Pancreas (tissue), 10 donors: ENCODE data around the gene GNMT. TPM values are rescaled to one million over a fixed set of nuclear protein-coding genes. Genes with fewer than 3 reads are reported as not detected.

Source experiments
- ATAC-seq, 4 donors: fragments of 200-7000 bp; cut with Tn5 transposase; one replicate each; pipeline versions ENCODE4 v1.8.0 to v1.9.1; 2020; ENCODE audit warnings: mild to moderate bottlenecking in 4 of 4, moderate library complexity in 4 of 4
- DNase-seq, 6 donors: peaks; one replicate each; pipeline ENCODE4 v3.0.0-alpha.2; 2020
- FAIRE-seq: peaks from 2 replicates; lab custom pipeline; 2012; peaks lifted over from hg19 to GRCh38; lab: Jason Lieb, UNC
- H3K27ac ChIP-seq, 4 donors: fragments of 200-600 bp; sonication (generic); 1 replicate in 3 of 4; 2 replicates in 1 of 4; pipeline versions ENCODE4 v1.5.0 to v1.8.0; 2020
- H3K27me3 ChIP-seq, 4 donors: fragments of 200-600 bp; one replicate each; pipeline ENCODE4 v1.8.0; 2021
- H3K36me3 ChIP-seq, 3 donors: fragments of 200-600 bp; sonication (generic) in 1 of 3; one replicate each; pipeline versions ENCODE4 v1.5.0 to v1.8.0; 2020 to 2021
- H3K4me1 ChIP-seq, 3 donors: fragments of 200-600 bp; one replicate each; pipeline ENCODE4 v1.8.0; 2021
- H3K4me3 ChIP-seq, 4 donors: fragments of 200-600 bp; sonication (generic) in 2 of 4; one replicate each; pipeline versions ENCODE4 v1.5.0 to v1.8.0; 2020 to 2021
- H3K9me3 ChIP-seq, 4 donors: fragments of 200-600 bp; one replicate each; pipeline ENCODE4 v1.8.0; 2021
- WGBS, 2 donors: extraction: QIAGEN DNeasy Blood & Tissue Kit; methylation state at CpG; one replicate each; pipeline ENCODE4 v1.1.7; 2013; 5-methylcytosine and 5-hydroxymethylcytosine counted together
- intact Hi-C, 3 donors: fragments of 100-400 bp; cut with DNase I; formaldehyde crosslinking; loops; one replicate each; pipeline versions ENCODE4 v1.11.1 to v1.14.2; 2022
- polyA plus RNA-seq, 2 donors: library from polyadenylated mRNA; stranded (reverse); fragments of 200-250 nt; gene quantifications; one replicate each; pipeline ENCODE4 v1.2.3, GENCODE V29; 2013
- total RNA-seq, 6 donors: library from RNA; stranded (reverse); fragmentation: NEBNext Ultra II Directional in 4 of 6; extraction: Animal tissue kit (Norgen Biotek cat#: 25700) in 4 of 6; gene quantifications; one replicate each; pipeline versions ENCODE4 v1.2.1 to v1.2.4, GENCODE V29; 2021 to 2023
- TF ChIP-seq, protein P1 (sequence below), 4 donors: fragments of 200-600 bp; sonication (generic) in 3 of 4; IDR thresholded peaks; one replicate each; pipeline versions ENCODE4 v1.5.0 to v1.8.0; 2021; ENCODE audit warnings: antibody characterized with exemption in 4 of 4
- donor health status: healthy with polysubstance abuse.
- donor health status: DM: no; HTN: no; CAD: no; lungs with moderate emphysema.
- donor health status: DM: no; HTN: no; CAD: no.
- donor health status: control.
- donor health status: control.
- donor health status: Bipolar disorder and iron deficiency.
- donor health status: DM: yes; HTN: yes; CAD: no.
- donor health status: DM: no; HTN: no; CAD: no.
- donor health status: DM: no; HTN: no; CAD: no.
- donor health status: DM: yes; HTN: yes; CAD: no.

Gene GNMT
- total and polyA plus RNA-seq, 8 donors = 19.0 to 443 (median 102) TPM

DNA sequence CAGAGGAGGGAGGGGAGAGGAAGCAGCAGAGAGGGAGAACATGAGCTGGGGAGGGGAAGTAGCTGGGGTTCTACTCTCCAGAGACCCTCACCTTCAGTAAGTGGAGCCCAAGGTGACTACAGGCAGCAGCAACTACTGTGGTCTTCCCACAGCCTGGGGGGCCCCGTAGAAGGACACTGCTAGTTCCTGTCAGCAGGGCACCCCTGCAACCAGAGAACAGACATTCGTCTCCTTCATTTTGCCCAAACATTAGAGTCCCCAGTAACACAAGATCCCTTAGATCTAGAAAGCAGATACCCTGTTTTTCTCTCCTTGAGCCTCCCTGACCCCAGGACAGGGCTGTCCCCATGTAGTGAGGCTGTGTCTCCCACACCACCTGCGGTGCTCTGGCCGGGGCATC is 8.2 kb downstream of the GNMT start:
- no peak overlapping the region for H3K4me3 ChIP-seq
- ATAC-seq (peak in 2 of 4 donors; percentile 7 to 10), DNase-seq (peak in 1 of 6 donors; percentile 56), FAIRE-seq (no peak)
- H3K27ac ChIP-seq = no peak overlapping the region
- TF ChIP-seq, protein P1, sequence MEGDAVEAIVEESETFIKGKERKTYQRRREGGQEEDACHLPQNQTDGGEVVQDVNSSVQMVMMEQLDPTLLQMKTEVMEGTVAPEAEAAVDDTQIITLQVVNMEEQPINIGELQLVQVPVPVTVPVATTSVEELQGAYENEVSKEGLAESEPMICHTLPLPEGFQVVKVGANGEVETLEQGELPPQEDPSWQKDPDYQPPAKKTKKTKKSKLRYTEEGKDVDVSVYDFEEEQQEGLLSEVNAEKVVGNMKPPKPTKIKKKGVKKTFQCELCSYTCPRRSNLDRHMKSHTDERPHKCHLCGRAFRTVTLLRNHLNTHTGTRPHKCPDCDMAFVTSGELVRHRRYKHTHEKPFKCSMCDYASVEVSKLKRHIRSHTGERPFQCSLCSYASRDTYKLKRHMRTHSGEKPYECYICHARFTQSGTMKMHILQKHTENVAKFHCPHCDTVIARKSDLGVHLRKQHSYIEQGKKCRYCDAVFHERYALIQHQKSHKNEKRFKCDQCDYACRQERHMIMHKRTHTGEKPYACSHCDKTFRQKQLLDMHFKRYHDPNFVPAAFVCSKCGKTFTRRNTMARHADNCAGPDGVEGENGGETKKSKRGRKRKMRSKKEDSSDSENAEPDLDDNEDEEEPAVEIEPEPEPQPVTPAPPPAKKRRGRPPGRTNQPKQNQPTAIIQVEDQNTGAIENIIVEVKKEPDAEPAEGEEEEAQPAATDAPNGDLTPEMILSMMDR (IDR thresholded peaks at IDR 0.05) = no peak
- peaks cover 0 to 30% (median 9%) of the 10 kb centered on the region in 3 donors for H3K36me3 ChIP-seq
- intact Hi-C loops = no loop called here
- H3K9me3 ChIP-seq = no peaks in the 10 kb centered on the region
- 62 to 67% methylated on average over 4 of the region's 4 CpGs for WGBS, 2 donors
- no peaks in the 10 kb centered on the region for H3K4me1 ChIP-seq
- no peaks in the 10 kb centered on the region for H3K27me3 ChIP-seq

DNA sequence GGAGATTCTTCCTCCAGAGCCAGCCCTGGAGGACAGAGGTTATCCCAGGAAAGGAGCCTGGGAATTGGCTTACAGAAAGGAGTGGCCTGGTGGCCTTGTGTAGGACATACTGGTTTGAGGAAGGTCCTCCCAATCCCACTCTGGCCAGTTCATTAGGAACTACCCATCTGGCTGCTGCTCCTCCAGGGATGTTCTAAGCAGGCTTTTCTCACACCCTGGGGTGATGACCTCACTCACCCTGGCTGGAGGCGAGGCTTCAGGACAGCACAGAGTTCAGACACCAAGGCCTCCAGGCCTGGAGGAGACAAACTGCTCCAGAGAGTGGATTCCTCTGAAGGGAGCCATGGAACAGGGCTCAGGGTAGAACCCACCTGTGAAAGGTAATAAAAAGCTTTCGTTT is 8.9 kb downstream of the GNMT start:
- no peak overlapping the region for H3K4me3 ChIP-seq
- H3K36me3 ChIP-seq = peaks cover 0 to 23% (median 5%) of the 10 kb centered on the region in 3 donors
- DNase-seq = peak in 1 of 6 donors; percentile 70
- no peaks in the 10 kb centered on the region for H3K4me1 ChIP-seq
- TF ChIP-seq, protein P1 (IDR thresholded peaks at IDR 0.05) = no peak
- H3K27me3 ChIP-seq = no peaks in the 10 kb centered on the region
- no peak overlapping the region for H3K27ac ChIP-seq
- no peaks in the 10 kb centered on the region for H3K9me3 ChIP-seq
- no peak for FAIRE-seq
- intact Hi-C loops = no loop called here
- WGBS, 2 donors = 75 to 87% methylated on average over 2 of the region's 2 CpGs
- peak in 3 of 4 donors; percentile 12 to 35 (median 21) for ATAC-seq

DNA sequence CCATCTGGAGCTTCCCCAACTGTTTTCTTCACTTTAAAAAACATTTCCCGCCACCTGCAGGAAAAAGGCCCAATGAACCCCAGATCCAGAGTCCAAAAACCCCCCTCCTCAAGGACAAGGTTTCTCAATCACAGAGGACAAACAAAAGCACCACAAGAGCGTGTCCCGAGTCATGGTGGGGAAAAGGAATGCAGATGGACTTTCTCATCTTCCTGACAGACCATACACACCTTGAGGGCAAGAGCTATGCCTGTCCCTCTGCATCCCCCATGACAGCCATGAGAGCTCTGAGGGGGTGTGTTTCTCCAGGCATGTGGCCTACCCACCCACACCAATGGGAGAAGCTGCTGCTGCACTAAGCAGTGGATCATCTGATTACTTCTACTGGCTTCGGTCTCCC is 9.4 kb downstream of the GNMT start:
- H3K4me1 ChIP-seq = no peaks in the 10 kb centered on the region
- no peak for FAIRE-seq
- intact Hi-C loops = no loop called here
- peaks cover 0 to 18% (median 5%) of the 10 kb centered on the region in 3 donors for H3K36me3 ChIP-seq
- 59 to 71% methylated on average over 4 of the region's 4 CpGs for WGBS, 2 donors
- H3K9me3 ChIP-seq = no peaks in the 10 kb centered on the region
- peak in 1 of 4 donors; percentile 4 for ATAC-seq
- no peak overlapping the region for H3K4me3 ChIP-seq
- DNase-seq = peak in 1 of 6 donors; percentile 53
- no peak overlapping the region for H3K27ac ChIP-seq
- H3K27me3 ChIP-seq = no peaks in the 10 kb centered on the region
- TF ChIP-seq, protein P1 (IDR thresholded peaks at IDR 0.05) = no peak

DNA sequence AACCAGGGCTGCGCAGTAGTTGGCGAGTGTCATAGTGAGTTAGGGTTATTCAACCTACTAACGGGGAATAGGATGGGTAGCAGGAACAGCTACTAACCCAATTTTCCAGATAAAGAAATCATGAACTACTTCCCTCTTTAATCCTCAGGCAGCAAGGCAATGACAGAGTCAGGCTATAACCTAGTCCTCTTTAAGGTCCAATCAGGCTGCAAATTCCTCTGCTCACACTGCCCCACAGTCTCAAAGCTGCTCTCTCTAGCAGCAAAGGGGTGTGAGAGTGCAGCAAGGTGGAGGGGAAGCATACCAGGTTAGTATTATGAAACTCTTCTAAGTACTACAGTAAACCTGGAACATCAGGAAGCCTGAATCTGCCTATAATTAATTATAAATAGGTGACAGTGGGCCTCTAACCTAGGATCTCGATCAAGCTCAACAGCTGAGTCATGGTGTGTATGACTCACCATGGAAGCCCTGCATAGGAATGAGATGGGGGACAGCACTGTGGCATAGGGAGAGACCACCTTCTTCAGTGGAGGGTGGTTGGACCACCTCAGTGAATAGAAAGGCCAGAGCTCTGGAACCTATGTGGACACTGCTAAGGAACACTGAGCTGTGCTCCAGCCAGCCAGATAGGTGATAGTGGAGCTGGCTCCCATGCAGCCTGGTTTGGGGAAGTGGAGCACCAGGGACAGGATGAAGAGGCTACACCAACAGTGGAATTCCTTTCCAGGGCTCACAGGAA is 10.5 kb downstream of the GNMT start:
- Histone ChIP-seq H3K4me1 (no peaks in the 10 kb centered on the region), H3K9me3 (no peaks in the 10 kb centered on the region), H3K27me3 (no peaks in the 10 kb centered on the region), H3K27ac (no peak overlapping the region), H3K4me3 (no peak overlapping the region), H3K36me3 (peaks cover 0 to 7% (median 4%) of the 10 kb centered on the region in 3 donors)
- DNase-seq = no peak
- TF ChIP-seq, protein P1 (IDR thresholded peaks at IDR 0.05) = no peak
- peak in 2 of 4 donors; percentile 55 to 57 for ATAC-seq
- FAIRE-seq = no peak
- intact Hi-C loops = no loop called here
- 57 to 73% methylated on average over 4 of the region's 4 CpGs for WGBS, 2 donors

DNA sequence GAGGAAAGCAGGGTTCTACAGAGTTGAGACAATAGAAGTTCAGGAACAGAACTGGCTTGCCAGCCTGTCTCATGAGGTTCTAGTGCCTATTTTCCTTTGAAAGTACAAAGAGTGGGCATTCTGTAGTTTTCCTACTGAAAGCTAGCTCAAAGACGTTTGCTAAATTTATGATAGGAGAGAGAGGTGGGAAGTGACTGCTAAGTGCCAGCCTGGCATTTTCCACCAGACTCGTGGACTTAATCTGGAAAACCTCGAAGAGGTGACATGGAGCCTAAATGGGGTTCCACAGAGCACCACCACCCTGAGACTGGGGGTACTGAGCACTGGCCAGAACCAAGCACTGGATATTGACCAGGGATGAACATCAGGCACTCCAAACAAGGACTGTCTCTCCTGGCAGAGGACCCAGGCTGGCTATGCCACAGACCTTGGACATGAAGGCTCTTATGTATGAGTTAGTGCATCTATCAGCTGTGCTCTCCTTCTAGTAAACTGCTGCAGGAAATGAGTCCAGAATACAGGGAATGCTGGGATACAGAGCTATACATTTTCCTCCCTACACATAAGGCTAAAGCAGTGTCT is 11.3 kb downstream of the GNMT start:
- Histone ChIP-seq H3K27me3 (no peaks in the 10 kb centered on the region), H3K4me3 (no peak overlapping the region), H3K4me1 (peaks cover 0 to 1% (median 0%) of the 10 kb centered on the region in 3 donors), H3K27ac (no peak overlapping the region), H3K9me3 (no peaks in the 10 kb centered on the region), H3K36me3 (no peaks in the 10 kb centered on the region)
- FAIRE-seq (no peak), ATAC-seq (no peak), DNase-seq (no peak)
- intact Hi-C loops = no loop called here
- TF ChIP-seq, protein P1 (IDR thresholded peaks at IDR 0.05) = no peak
- 64 to 77% methylated on average over 3 of the region's 3 CpGs for WGBS, 2 donors
